Karpas-422 (cell line): ENCODE measurements around the gene MLXIP. TPM values are rescaled to one million over a fixed set of nuclear protein-coding genes. Genes with fewer than 3 reads are reported as not detected.

Experiments used
- DNase-seq: peaks from one replicate; pipeline ENCODE4 v3.0.0-alpha.2; 2015
- H2AFZ ChIP-seq: fragments of 200-600 bp; sonication (generic); 2 replicates; pipeline ENCODE4 v1.6.1; 2014; ENCODE audit warnings: antibody characterized with exemption, low read length, mixed read lengths
- H3K27ac ChIP-seq: fragments of 200-600 bp; sonication (generic); 2 replicates; pipeline ENCODE4 v1.5.1; 2014; ENCODE audit warnings: mild to moderate bottlenecking, low read length, moderate library complexity
- H3K27me3 ChIP-seq: fragments of 200-600 bp; sonication (generic); 2 replicates; pipeline ENCODE4 v1.6.1; 2014; ENCODE audit warnings: low read length, mixed read lengths
- H3K36me3 ChIP-seq: fragments of 200-600 bp; sonication (generic); 2 replicates; pipeline ENCODE4 v1.6.1; 2014; ENCODE audit warnings: low read length, mixed read lengths; ENCODE audit not compliant: insufficient read depth
- H3K4me1 ChIP-seq: fragments of 200-600 bp; sonication (generic); 2 replicates; pipeline ENCODE4 v1.6.1; 2014; ENCODE audit warnings: mild to moderate bottlenecking, low read length, mixed read lengths
- H3K4me2 ChIP-seq: fragments of 200-600 bp; sonication (generic); 2 replicates; pipeline ENCODE4 v1.6.1; 2014; ENCODE audit warnings: low read length, low read depth, mild to moderate bottlenecking; ENCODE audit not compliant: poor library complexity, severe bottlenecking
- H3K4me3 ChIP-seq: fragments of 200-600 bp; sonication (generic); 2 replicates; pipeline ENCODE4 v1.5.1; 2014; ENCODE audit warnings: mild to moderate bottlenecking, antibody characterized with exemption, low read length, mixed read lengths
- H3K79me2 ChIP-seq: fragments of 200-600 bp; sonication (generic); 2 replicates; pipeline ENCODE4 v1.6.1; 2014; ENCODE audit warnings: mild to moderate bottlenecking, low read length, mixed read lengths
- H3K9ac ChIP-seq: fragments of 200-600 bp; sonication (generic); 2 replicates; pipeline ENCODE4 v1.6.0; 2014; ENCODE audit warnings: low read length
- H3K9me2 ChIP-seq: fragments of 200-600 bp; sonication (generic), shearing (Covaris generic); replicated peaks from 2 replicates; pipeline ENCODE4 v1.6.0; 2014; ENCODE audit warnings: mild to moderate bottlenecking, low read length, moderate library complexity; ENCODE audit not compliant: insufficient read depth
- H3K9me3 ChIP-seq: fragments of 300-700, 200-600 bp; sonication (generic); 2 replicates; pipeline ENCODE4 v1.6.1; 2014; ENCODE audit warnings: low read length, mixed read lengths
- H4K20me1 ChIP-seq: fragments of 200-600 bp; sonication (generic); 2 replicates; pipeline ENCODE4 v1.6.1; 2014; ENCODE audit warnings: mild to moderate bottlenecking, antibody characterized with exemption, low read length, low read depth; ENCODE audit not compliant: insufficient read depth
- total RNA-seq: library from RNA; depleted of rRNA; stranded (reverse); fragments of >200 nt; shearing (Covaris generic); gene quantifications from 2 replicates; pipeline ENCODE4 v1.2.3, GENCODE V29; 2014; ENCODE audit warnings: low replicate concordance

The MLXIP gene
- total RNA-seq, 1 experiment from 2014 or later: 14.8 TPM

DNA sequence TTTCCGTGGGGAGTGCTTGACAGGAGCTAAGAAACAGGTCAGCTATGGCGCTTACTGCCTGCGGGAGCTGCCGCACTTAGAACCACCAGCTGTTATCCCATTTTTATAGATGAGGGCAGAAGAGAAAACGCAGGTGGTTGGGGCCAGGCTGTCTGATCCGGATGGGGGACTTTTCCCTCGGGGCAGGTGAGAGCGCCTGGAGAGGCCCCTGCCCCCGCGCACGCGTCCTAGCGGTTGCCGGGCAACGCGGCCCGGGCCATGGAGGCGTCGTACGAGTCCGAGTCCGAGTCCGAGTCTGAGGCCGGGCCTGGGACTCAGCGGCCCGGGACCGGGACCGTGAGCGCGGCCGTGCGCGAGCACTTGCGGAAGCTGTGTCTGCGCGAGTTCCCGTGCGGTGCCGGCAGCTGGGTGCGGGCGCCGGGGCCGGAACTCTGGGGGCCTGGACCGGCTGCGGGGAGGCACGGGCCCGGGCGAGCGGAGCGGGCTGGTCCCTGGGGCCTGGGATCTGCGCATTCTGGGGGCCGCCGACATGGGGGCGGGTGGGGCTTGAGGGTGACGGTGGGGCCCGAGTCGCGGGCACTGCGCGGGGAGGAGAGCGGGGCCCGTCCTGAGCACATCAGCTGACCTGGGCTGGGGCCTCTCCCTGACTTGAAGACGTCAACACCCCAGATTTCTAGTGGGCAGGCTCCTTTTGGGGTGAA, 104.5 kb downstream of the MLXIP start, which contains the start of gene LRRC43:
LRRC43 (plus strand) TSS at position 237 of the 701 bp plus-strand sequence; CDS start at position 259, 22 bp downstream.
- Histone ChIP-seq H3K4me2 (no peak within 1 kb of the TSS), H3K9ac (no peak within 1 kb of the TSS), H3K4me1 (no peaks in the 10 kb centered on the region)

GRCh38 chr12:122183588-122183940, 105.0 kb downstream of the MLXIP start:
- Histone ChIP-seq H3K9me2 (no peaks in the 10 kb centered on the region), H3K4me1 (no peaks in the 10 kb centered on the region), H3K36me3 (no peaks in the 10 kb centered on the region), H3K4me2 (no peak overlapping the region), H3K9me3 (no peaks in the 10 kb centered on the region), H3K27ac (no peak overlapping the region), H3K79me2 (no peaks in the 10 kb centered on the region), H3K4me3 (no peak overlapping the region), H2AFZ (no peak overlapping the region), H3K9ac (no peak overlapping the region), H3K27me3 (no peaks in the 10 kb centered on the region), H4K20me1 (no peaks in the 10 kb centered on the region)
- DNase-seq: no peak

More for the DNA sequence above, 104.5 kb downstream of the MLXIP start, which contains the start of gene LRRC43:
- Histone ChIP-seq H3K27me3 (no peaks in the 10 kb centered on the region), H3K9me2 (no peaks in the 10 kb centered on the region), H3K4me3 (no peak within 1 kb of the TSS), H2AFZ (no peak within 1 kb of the TSS), H3K9me3 (no peaks in the 10 kb centered on the region), H3K27ac (no peak within 1 kb of the TSS), H3K79me2 (no peaks in the 10 kb centered on the region), H4K20me1 (no peaks in the 10 kb centered on the region), H3K36me3 (no peaks in the 10 kb centered on the region)
- DNase-seq: no peak

GRCh38 chr12:122184517-122184916, 106.0 kb downstream of the MLXIP start:
- Histone ChIP-seq H3K9me2 (no peaks in the 10 kb centered on the region), H3K4me1 (no peaks in the 10 kb centered on the region), H2AFZ (no peak overlapping the region), H3K9ac (no peak overlapping the region), H3K27me3 (no peaks in the 10 kb centered on the region), H3K4me3 (no peak overlapping the region), H3K4me2 (no peak overlapping the region), H3K79me2 (no peaks in the 10 kb centered on the region), H3K27ac (no peak overlapping the region), H3K9me3 (no peaks in the 10 kb centered on the region), H3K36me3 (no peaks in the 10 kb centered on the region), H4K20me1 (no peaks in the 10 kb centered on the region)
- no peak for DNase-seq

- no peak for DNase-seq
- no peak overlapping the region for H3K27ac ChIP-seq
- no peaks in the 10 kb centered on the region for H3K79me2 ChIP-seq
- no peaks in the 10 kb centered on the region for H3K9me3 ChIP-seq
- H3K9ac ChIP-seq: no peak overlapping the region
- no peaks in the 10 kb centered on the region for H3K27me3 ChIP-seq
- no peak overlapping the region for H3K4me2 ChIP-seq
- H3K4me3 ChIP-seq: no peak overlapping the region
- H2AFZ ChIP-seq: no peak overlapping the region
- H3K4me1 ChIP-seq: no peaks in the 10 kb centered on the region
- no peaks in the 10 kb centered on the region for H3K9me2 ChIP-seq
- H4K20me1 ChIP-seq: no peaks in the 10 kb centered on the region
- H3K36me3 ChIP-seq: no peaks in the 10 kb centered on the region
Observed at GRCh38 chr12:122185079-122185478, 106.5 kb downstream of the MLXIP start.

DNA sequence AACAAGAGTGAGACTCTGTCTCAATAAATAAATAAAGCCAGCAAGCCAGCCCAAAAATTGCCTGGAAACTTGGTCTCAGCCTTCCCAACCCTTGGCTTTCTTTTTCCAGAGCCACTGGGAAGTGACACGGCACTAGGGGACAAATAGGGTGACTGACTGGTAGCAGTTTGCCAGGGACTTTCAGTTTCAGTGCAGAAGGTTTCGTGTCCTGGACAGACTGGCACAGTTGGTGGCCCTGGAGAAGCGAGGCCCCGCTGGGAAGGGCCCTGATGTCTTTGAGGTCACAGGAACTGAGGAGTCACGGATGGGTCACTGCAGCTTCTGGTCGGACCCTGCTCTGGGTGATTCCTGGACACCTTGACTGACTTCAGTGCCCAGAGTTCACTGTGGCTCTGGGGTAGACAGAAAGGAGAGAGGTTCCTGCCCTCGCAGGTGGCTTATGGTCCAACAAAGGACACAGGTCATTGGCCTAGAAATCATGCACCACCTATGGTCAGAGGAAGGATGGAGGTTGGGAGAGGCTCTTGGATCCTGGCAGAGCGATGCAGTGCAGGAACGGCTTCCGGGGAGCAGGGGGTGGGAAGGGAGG, 107.0 kb downstream of the MLXIP start:
- Histone ChIP-seq H3K9me3 (no peaks in the 10 kb centered on the region), H3K4me2 (no peak overlapping the region), H3K27me3 (no peaks in the 10 kb centered on the region), H3K4me1 (no peaks in the 10 kb centered on the region), H3K79me2 (no peaks in the 10 kb centered on the region), H3K36me3 (no peaks in the 10 kb centered on the region), H2AFZ (no peak overlapping the region), H3K9ac (no peak overlapping the region), H3K27ac (no peak overlapping the region), H4K20me1 (no peaks in the 10 kb centered on the region), H3K4me3 (no peak overlapping the region), H3K9me2 (no peaks in the 10 kb centered on the region)
- no peak for DNase-seq

DNA sequence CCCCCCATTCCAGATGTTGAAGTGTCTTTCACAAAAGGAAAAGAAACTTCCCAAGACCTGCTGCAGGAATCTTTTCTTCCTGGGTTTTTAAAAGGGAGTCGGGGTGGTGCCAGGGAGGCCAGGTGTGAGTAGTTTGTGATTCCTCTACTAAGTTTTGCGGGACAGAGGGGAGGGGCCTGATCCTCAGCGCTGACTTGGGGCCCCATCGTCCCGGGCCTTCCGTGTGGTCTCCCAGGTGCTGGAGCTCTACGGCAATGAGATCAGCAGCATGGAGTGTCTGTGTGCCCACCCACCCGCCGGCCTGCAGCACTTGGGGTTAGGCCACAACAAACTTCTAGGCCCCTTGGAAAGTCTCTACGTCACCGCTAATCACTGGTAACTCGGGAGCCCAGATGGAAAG, 108.9 kb downstream of the MLXIP start:
- DNase-seq: no peak
- H3K4me2 ChIP-seq: no peak overlapping the region
- no peak overlapping the region for H3K9ac ChIP-seq
- H3K4me3 ChIP-seq: no peak overlapping the region
- H3K9me2 ChIP-seq: no peaks in the 10 kb centered on the region
- no peak overlapping the region for H3K27ac ChIP-seq
- no peaks in the 10 kb centered on the region for H3K36me3 ChIP-seq
- H3K4me1 ChIP-seq: no peaks in the 10 kb centered on the region
- H3K9me3 ChIP-seq: no peaks in the 10 kb centered on the region
- H3K27me3 ChIP-seq: no peaks in the 10 kb centered on the region
- H4K20me1 ChIP-seq: no peaks in the 10 kb centered on the region
- H3K79me2 ChIP-seq: no peaks in the 10 kb centered on the region
- H2AFZ ChIP-seq: no peak overlapping the region

GRCh38 chr12:122189626-122190475, 111.3 kb downstream of the MLXIP start:
- Histone ChIP-seq H3K4me3 (no peak overlapping the region), H3K9me3 (no peaks in the 10 kb centered on the region; the same call in 1 of the 2 replicates), H3K9me2 (no peaks in the 10 kb centered on the region), H2AFZ (no peak overlapping the region), H3K4me2 (no peak overlapping the region), H3K4me1 (no peaks in the 10 kb centered on the region), H4K20me1 (no peaks in the 10 kb centered on the region), H3K36me3 (no peaks in the 10 kb centered on the region), H3K79me2 (no peaks in the 10 kb centered on the region), H3K27me3 (no peaks in the 10 kb centered on the region), H3K27ac (no peak overlapping the region), H3K9ac (no peak overlapping the region)
- DNase-seq: no peak
